Tibial nerve (tissue), 4 donors: Measurements from ENCODE around the gene PANX1. TPM values are rescaled to one million over a fixed set of nuclear protein-coding genes. Genes with fewer than 3 reads are reported as not detected.

Source experiments
- DNase-seq, 2 donors: peaks; one replicate each; pipeline ENCODE4 v3.0.0-alpha.2; 2019; ENCODE audit warnings: low spot score in 2 of 2
- H3K27ac ChIP-seq, 4 donors: fragments of 200-600 bp; sonication (generic) in 3 of 4; one replicate each; pipeline ENCODE4 v1.5.1; 2017 to 2019; ENCODE audit warnings: mild to moderate bottlenecking in 1 of 4
- H3K27me3 ChIP-seq, 2 donors: fragments of 200-600 bp; sonication (generic) in 1 of 2; one replicate each; pipeline versions ENCODE4 v1.5.1 to v1.6.0; 2017 to 2019
- H3K36me3 ChIP-seq, 3 donors: fragments of 200-600 bp; sonication (generic); one replicate each; pipeline ENCODE4 v1.5.1; 2018 to 2019
- H3K4me1 ChIP-seq, 4 donors: fragments of 200-600 bp; sonication (generic) in 3 of 4; one replicate each; pipeline ENCODE4 v1.5.1; 2017 to 2019
- H3K4me3 ChIP-seq, 4 donors: fragments of 200-600 bp; sonication (generic) in 3 of 4; one replicate each; pipeline ENCODE4 v1.5.1; 2017 to 2019; ENCODE audit warnings: mild to moderate bottlenecking in 1 of 4, moderate library complexity in 1 of 4
- H3K9me3 ChIP-seq, 4 donors: fragments of 200-600 bp; sonication (generic) in 3 of 4; one replicate each; pipeline ENCODE4 v1.5.1; 2017 to 2019
- EP300 ChIP-seq, 2 donors: sonication (generic); formaldehyde crosslinking; IDR thresholded peaks; one replicate each; pipeline ENCODE4 v1.6.1; 2017; ENCODE audit warnings: antibody characterized with exemption in 2 of 2, mild to moderate bottlenecking in 1 of 2
- POLR2A ChIP-seq, 2 donors: fragments of 450-650 bp; IDR thresholded peaks; one replicate each; pipeline ENCODE4 v1.6.1; 2017; ENCODE audit warnings: antibody characterized with exemption in 2 of 2, mild to moderate bottlenecking in 2 of 2, moderate library complexity in 2 of 2
- WGBS, 2 donors: methylation state at CpG; one replicate each; pipeline ENCODE4 v1.1.5; 2018; 5-methylcytosine and 5-hydroxymethylcytosine counted together
- total RNA-seq, 4 donors: library from RNA; depleted of rRNA; stranded (reverse); fragments of >200 nt; gene quantifications; one replicate each; pipeline ENCODE4 v1.1.0, GENCODE V29; 2016
- TF ChIP-seq, protein P1 (sequence below), 5 experiments: fragments of 200-600 bp in 3 of 5; fragments of 450-650 bp in 2 of 5; sonication (generic) in 3 of 5; IDR thresholded peaks; one replicate each; pipeline ENCODE4 v1.5.1; 2016 to 2019; ENCODE audit warnings: antibody characterized with exemption in 5 of 5, mild to moderate bottlenecking in 3 of 5, moderate library complexity in 2 of 5

PANX1 gene
- total RNA-seq, 4 donors from 2014 or later, result 17.5 to 36.6 (median 19.5) TPM

DNA sequence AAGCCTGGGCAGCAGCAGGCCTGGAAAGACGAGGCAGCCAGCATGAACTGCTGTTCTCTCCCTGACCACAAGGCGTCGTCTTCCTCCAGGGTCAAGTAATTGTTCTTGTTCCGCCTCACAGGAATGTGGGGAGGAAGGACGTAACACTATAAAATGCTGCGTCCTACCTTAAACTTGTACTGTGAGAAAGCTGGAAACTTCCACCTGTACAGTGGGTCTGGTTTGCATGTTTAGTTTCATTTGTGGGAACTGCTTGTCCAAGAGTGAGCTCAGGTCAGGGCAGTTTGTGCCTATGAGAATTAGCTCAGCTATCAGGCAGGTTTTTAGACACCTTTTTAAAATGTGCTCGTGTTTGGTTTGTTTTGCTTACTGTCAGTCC, 55.2 kb downstream of the PANX1 start:
- TF ChIP-seq POLR2A (IDR thresholded peaks at IDR 0.05) (no peak), EP300 (IDR thresholded peaks at IDR 0.05) (peak in 1 of 2 donors; percentile 21)
- TF ChIP-seq, protein P1, sequence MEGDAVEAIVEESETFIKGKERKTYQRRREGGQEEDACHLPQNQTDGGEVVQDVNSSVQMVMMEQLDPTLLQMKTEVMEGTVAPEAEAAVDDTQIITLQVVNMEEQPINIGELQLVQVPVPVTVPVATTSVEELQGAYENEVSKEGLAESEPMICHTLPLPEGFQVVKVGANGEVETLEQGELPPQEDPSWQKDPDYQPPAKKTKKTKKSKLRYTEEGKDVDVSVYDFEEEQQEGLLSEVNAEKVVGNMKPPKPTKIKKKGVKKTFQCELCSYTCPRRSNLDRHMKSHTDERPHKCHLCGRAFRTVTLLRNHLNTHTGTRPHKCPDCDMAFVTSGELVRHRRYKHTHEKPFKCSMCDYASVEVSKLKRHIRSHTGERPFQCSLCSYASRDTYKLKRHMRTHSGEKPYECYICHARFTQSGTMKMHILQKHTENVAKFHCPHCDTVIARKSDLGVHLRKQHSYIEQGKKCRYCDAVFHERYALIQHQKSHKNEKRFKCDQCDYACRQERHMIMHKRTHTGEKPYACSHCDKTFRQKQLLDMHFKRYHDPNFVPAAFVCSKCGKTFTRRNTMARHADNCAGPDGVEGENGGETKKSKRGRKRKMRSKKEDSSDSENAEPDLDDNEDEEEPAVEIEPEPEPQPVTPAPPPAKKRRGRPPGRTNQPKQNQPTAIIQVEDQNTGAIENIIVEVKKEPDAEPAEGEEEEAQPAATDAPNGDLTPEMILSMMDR (IDR thresholded peaks at IDR 0.05), result peak; percentile 65 to 88 (median 83)
- Histone ChIP-seq H3K27ac (peak overlapping the region in 1 of 4 donors; percentile 58), H3K9me3 (no peaks in the 10 kb centered on the region), H3K36me3 (peaks cover 0 to 37% (median 0%) of the 10 kb centered on the region in 3 donors), H3K4me1 (peaks cover 3 to 33% (median 8%) of the 10 kb centered on the region in 4 donors), H3K27me3 (no peaks in the 10 kb centered on the region), H3K4me3 (no peak overlapping the region)
- DNase-seq, result peak; percentile 34 to 73
- 11 to 19% methylated on average over 7 of the region's 7 CpGs for WGBS, 2 donors

DNA sequence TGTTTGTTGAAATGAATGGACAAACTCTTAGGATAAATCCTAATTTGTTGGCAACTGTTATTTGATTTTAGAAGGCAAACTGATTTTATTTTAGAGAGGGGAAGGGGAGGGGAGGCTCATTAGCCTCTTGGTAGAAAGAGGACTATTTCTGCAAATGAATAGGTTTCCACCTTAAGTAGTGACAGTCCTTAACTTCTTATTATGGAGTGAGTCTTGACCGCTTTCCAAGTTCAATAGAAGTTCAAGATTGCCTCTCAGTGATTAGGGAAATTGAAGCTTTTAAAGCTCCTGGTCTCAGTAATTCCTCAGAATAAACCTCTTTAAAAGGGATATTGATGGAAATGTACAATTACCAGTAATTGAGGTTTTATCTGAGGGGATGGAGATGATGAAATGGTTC, 55.7 kb downstream of the PANX1 start:
- Histone ChIP-seq H3K36me3 (peaks cover 0 to 32% (median 0%) of the 10 kb centered on the region in 3 donors), H3K4me1 (peaks cover 3 to 33% (median 8%) of the 10 kb centered on the region in 4 donors), H3K27ac (peak overlapping the region in 1 of 4 donors; percentile 14), H3K4me3 (no peak overlapping the region), H3K9me3 (no peaks in the 10 kb centered on the region), H3K27me3 (no peaks in the 10 kb centered on the region)
- WGBS, 2 donors, result 33 to 43% methylated on average over 1 of the region's 1 CpG
- TF ChIP-seq, protein P1 (IDR thresholded peaks at IDR 0.05), result no peak
- TF ChIP-seq EP300 (IDR thresholded peaks at IDR 0.05) (no peak), POLR2A (IDR thresholded peaks at IDR 0.05) (no peak)
- DNase-seq, result no peak

- peaks cover 0 to 27% (median 0%) of the 10 kb centered on the region in 3 donors for H3K36me3 ChIP-seq
- no peaks in the 10 kb centered on the region for H3K27me3 ChIP-seq
- peaks cover 3 to 33% (median 8%) of the 10 kb centered on the region in 4 donors for H3K4me1 ChIP-seq
- H3K27ac ChIP-seq, result peak overlapping the region in 2 of 4 donors; percentile 14
- no peak overlapping the region for H3K4me3 ChIP-seq
- no peak for TF ChIP-seq EP300 (IDR thresholded peaks at IDR 0.05)
- TF ChIP-seq POLR2A (IDR thresholded peaks at IDR 0.05), result no peak
- TF ChIP-seq, protein P1 (IDR thresholded peaks at IDR 0.05), result no peak
- no peaks in the 10 kb centered on the region for H3K9me3 ChIP-seq
- no peak for DNase-seq
- WGBS, 2 donors, result 20 to 26% methylated on average over 2 of the region's 2 CpGs
Observed at GRCh38 chr11:94184846-94185245, 56.2 kb downstream of the PANX1 start.

GRCh38 chr11:94185416-94186084, 56.9 kb downstream of the PANX1 start:
- DNase-seq, result no peak
- Histone ChIP-seq H3K4me1 (peaks cover 3 to 33% (median 8%) of the 10 kb centered on the region in 4 donors), H3K4me3 (no peak overlapping the region), H3K27me3 (no peaks in the 10 kb centered on the region), H3K9me3 (no peaks in the 10 kb centered on the region), H3K27ac (peak overlapping the region in 1 of 4 donors; percentile 14), H3K36me3 (peaks cover 0 to 20% (median 0%) of the 10 kb centered on the region in 3 donors)
- TF ChIP-seq, protein P1 (IDR thresholded peaks at IDR 0.05), result no peak

GRCh38 chr11:94186342-94187203, 57.9 kb downstream of the PANX1 start:
- H3K9me3 ChIP-seq, result peaks cover 0 to 3% (median 0%) of the 10 kb centered on the region in 4 donors
- 81 to 82% methylated on average over 8 of the region's 8 CpGs for WGBS, 2 donors
- peaks cover 3 to 33% (median 8%) of the 10 kb centered on the region in 4 donors for H3K4me1 ChIP-seq
- no peak overlapping the region for H3K27ac ChIP-seq
- TF ChIP-seq EP300 (IDR thresholded peaks at IDR 0.05), result no peak
- no peak for TF ChIP-seq POLR2A (IDR thresholded peaks at IDR 0.05)
- TF ChIP-seq, protein P1 (IDR thresholded peaks at IDR 0.05), result no peak
- peaks cover 0 to 10% (median 0%) of the 10 kb centered on the region in 3 donors for H3K36me3 ChIP-seq
- DNase-seq, result no peak
- no peak overlapping the region for H3K4me3 ChIP-seq
- H3K27me3 ChIP-seq, result no peaks in the 10 kb centered on the region
